GM12891 (cell line): Measurements from ENCODE around the gene SLC22A1.
"Not testable (repeated sequence)": the region's sequence is repeated elsewhere in the genome, so short reads cannot be mapped to it uniquely, and the experiment has no call there.

Source experiments
- POLR2A ChIP-seq: IDR thresholded peaks from 2 replicates; pipeline ENCODE4 v1.6.1; 2011; ENCODE audit warnings: low read depth, low read length, control low read depth
- POLR2AphosphoS5 ChIP-seq: IDR thresholded peaks from 2 replicates; pipeline ENCODE4 v1.6.1; 2011; ENCODE audit warnings: low read depth, low read length, control low read depth

DNA sequence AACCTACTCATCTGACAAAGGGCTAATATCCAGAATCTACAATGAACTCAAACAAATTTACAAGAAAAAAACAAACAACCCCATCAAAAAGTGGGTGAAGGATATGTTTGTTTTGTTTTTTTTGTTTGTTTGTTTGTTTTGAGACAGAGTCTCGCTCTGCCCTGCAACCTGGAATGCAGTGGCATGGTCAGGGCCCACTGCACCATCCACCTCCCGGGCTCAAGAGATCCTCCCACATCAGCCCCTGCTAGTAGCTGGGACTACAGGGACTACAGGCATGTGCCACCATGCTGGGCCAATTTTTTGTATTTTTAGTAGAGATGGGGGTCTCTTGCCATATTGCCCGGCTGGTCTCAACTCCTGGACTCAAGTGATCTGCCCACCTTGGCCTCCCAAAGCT lies 44.3 kb downstream of the SLC22A1 start:
- not testable (repeated sequence) for TF ChIP-seq POLR2AphosphoS5, POLR2A
